Activated CD4-positive, alpha-beta T cell treated with anti-CD3 and anti-CD28 coated beads for 48 hours (primary cell): ENCODE data around the gene LIPA.
A peak's percentile ranks its signal among the peaks of the same experiment; 100 is the strongest.
"Not testable (repeated sequence)": the region's sequence is repeated elsewhere in the genome, so short reads cannot be mapped to it uniquely, and the experiment has no call there.

Source experiments
- DNase-seq: peaks from one replicate; pipeline ENCODE4 v3.0.0-alpha.2; 2020

LIPA gene

GRCh38 chr10:89251409-89252224, at the start of gene LIPA:
TSS of gene LIPA (minus strand) at chr10:89251775. CDS start at chr10:89247648, 4,127 bp downstream.
- peak; percentile 95 for DNase-seq

GRCh38 chr10:89301232-89301631, 49.7 kb upstream of the LIPA start:
- no peak for DNase-seq

- DNase-seq: no peak
Measured at GRCh38 chr10:89299031-89299430, 47.5 kb upstream of the LIPA start.

- no peak for DNase-seq
Measured at GRCh38 chr10:89297791-89298190, 46.2 kb upstream of the LIPA start.

GRCh38 chr10:89297356-89297755, 45.8 kb upstream of the LIPA start:
- no peak for DNase-seq

GRCh38 chr10:89296220-89296648, 44.7 kb upstream of the LIPA start:
- no peak for DNase-seq

GRCh38 chr10:89295597-89295996, 44.0 kb upstream of the LIPA start:
- DNase-seq: no peak

- DNase-seq: no peak
Measured at GRCh38 chr10:89294721-89295239, 43.2 kb upstream of the LIPA start.

GRCh38 chr10:89285303-89285702, 33.7 kb upstream of the LIPA start:
- not testable (repeated sequence) for DNase-seq

GRCh38 chr10:89284711-89285110, 33.1 kb upstream of the LIPA start:
- DNase-seq: not testable (repeated sequence)

- no peak for DNase-seq
Measured at GRCh38 chr10:89283936-89284475, 32.4 kb upstream of the LIPA start.

- DNase-seq: no peak
Measured at GRCh38 chr10:89283025-89283935, 31.7 kb upstream of the LIPA start.

GRCh38 chr10:89281606-89282395, 30.2 kb upstream of the LIPA start:
- no peak for DNase-seq

- no peak for DNase-seq
Measured at GRCh38 chr10:89280508-89280907, 28.9 kb upstream of the LIPA start.

- DNase-seq: no peak
Measured at GRCh38 chr10:89279421-89279869, 27.9 kb upstream of the LIPA start.

- DNase-seq: no peak
Measured at GRCh38 chr10:89278900-89279392, 27.4 kb upstream of the LIPA start.

- DNase-seq: no peak
Measured at GRCh38 chr10:89278034-89278535, 26.5 kb upstream of the LIPA start.

- no peak for DNase-seq
Measured at GRCh38 chr10:89275383-89275782, 23.8 kb upstream of the LIPA start.

GRCh38 chr10:89274928-89275327, 23.4 kb upstream of the LIPA start:
- DNase-seq: no peak

- no peak for DNase-seq
Measured at GRCh38 chr10:89273680-89274079, 22.1 kb upstream of the LIPA start.

GRCh38 chr10:89271532-89271931, 20.0 kb upstream of the LIPA start:
- no peak for DNase-seq

GRCh38 chr10:89270153-89270483, 18.5 kb upstream of the LIPA start:
- DNase-seq: no peak
